ENCODE measurements around the gene CAMK2N2.

Gene CAMK2N2

DNA sequence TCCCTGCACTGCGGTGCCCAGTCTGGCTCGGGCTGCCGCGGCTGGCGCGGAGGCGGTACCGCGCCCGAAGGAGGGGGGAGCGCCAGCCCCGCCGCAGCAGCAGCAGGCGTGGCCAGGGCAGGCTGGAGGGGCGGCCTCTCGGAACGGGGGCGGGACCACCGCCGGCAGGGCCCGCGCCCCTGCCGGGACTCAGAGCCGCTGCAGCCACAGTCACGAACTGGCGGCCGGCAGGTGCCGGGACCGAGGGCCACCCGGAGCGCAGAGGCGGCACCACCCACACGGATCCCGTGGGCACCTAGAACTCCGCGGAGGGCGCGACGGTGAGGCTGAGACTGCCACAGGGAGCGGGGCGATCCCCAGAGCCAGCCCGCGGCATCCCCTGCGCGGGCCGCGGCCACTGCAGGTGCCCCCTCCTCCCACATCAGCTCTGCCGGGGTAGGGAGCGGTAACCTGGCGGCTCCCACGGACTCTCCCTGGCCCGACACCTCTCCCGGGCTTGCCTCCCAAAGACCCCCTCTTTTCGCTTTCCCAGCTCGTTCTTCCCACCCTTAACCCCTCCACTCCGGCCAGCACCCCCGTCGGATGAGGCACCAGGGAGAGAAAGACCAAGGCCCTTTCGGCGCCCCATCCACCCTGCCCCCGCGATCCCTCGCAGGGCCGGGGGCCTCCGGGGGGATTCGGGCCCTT lies 31.8 kb downstream of the CAMK2N2 start, which contains the start of gene VWA5B2:
VWA5B2 (plus strand) TSS at position 192 of the 687 bp plus-strand sequence. CDS start 944 bp downstream, outside the sequence.
- Histone ChIP-seq H3K4me1 (ENCODE audit: insufficient read depth, low read length) (no peaks in the 10 kb centered on the region), H3K9ac (ENCODE audit: low read depth, low read length) (peak within 1 kb of the TSS; percentile 50; the same call in 1 of the 2 replicates), H3K36me3 (ENCODE audit: insufficient read depth, low read length) (no peaks in the 10 kb centered on the region), H3K9me3 (ENCODE audit: control insufficient read depth, insufficient read depth, low read length) (no peaks in the 10 kb centered on the region)

DNA sequence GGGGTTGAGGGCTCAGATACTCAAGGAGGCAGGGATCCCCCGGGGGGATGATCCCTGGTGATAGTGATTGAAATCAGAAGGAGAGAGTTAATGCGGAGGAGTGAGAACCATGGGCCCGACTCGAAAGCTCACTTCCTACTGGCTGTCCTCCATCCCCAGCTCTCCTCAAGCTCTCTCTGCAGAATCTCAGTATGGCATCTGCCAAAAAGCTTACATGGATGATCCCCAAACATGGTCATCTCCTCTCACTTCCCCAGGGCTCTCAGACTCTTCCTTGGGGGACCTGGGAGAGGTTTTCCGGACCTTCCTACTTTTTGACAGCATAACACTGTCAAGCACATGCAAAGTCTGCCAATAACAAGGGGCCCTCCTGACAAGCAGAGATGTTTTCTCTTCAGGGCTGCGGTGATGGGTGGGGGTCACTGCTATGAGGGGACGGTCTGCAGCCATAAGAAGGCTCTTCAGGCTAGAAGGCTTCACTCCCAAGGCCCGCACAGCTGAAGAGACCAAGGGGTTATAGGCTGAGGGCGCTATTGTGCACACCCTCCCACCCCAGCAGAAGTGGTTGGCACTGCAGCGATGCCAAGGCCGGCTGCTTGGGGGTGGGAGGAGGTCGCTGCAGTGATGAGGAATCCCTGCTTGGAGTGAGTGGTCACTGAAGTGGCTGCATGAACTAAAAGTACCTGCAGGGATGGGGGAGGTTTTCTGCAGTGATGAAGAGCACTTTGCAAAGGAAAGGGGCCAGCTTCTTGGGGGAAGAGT lies 32.8 kb downstream of the CAMK2N2 start:
- Histone ChIP-seq H3K4me1 (ENCODE audit: insufficient read depth, low read length) (no peaks in the 10 kb centered on the region), H3K36me3 (ENCODE audit: insufficient read depth, low read length) (no peaks in the 10 kb centered on the region), H3K9me3 (ENCODE audit: control insufficient read depth, insufficient read depth, low read length) (no peaks in the 10 kb centered on the region), H3K9ac (ENCODE audit: low read depth, low read length) (peak overlapping the region; percentile 50; the same call in 1 of the 2 replicates)

- Histone ChIP-seq H3K36me3 (ENCODE audit: insufficient read depth, low read length) (no peaks in the 10 kb centered on the region), H3K9ac (ENCODE audit: low read depth, low read length) (no peak overlapping the region), H3K4me1 (ENCODE audit: insufficient read depth, low read length) (no peaks in the 10 kb centered on the region), H3K9me3 (ENCODE audit: control insufficient read depth, insufficient read depth, low read length) (no peaks in the 10 kb centered on the region)
Measured at GRCh38 chr3:184227481-184227935, 33.8 kb downstream of the CAMK2N2 start.

DNA sequence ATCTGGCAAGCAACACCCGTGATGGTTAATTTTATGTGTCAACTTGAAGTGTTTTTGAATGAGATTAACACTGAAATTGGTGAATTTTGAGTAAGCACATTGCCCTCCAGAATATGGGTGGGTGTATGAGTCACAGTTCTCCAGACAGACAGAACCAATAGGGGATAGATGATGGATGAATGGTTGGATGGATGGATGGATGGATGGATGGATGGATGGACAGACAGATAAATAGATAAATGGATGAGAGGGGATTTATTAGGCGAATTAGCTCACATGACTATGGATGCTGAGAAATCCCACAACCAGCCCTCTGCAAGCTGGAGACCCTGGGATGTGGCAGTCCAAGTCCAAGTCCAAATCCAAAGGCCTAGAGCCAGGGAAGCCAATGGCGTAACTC lies 37.4 kb downstream of the CAMK2N2 start:
- Histone ChIP-seq H3K4me1 (ENCODE audit: insufficient read depth, low read length) (no peaks in the 10 kb centered on the region), H3K9me3 (ENCODE audit: control insufficient read depth, insufficient read depth, low read length) (no peaks in the 10 kb centered on the region), H3K9ac (ENCODE audit: low read depth, low read length) (no peak overlapping the region), H3K36me3 (ENCODE audit: insufficient read depth, low read length) (no peaks in the 10 kb centered on the region)

- Histone ChIP-seq H3K9ac (ENCODE audit: low read depth, low read length) (no peak overlapping the region), H3K36me3 (ENCODE audit: insufficient read depth, low read length) (no peaks in the 10 kb centered on the region), H3K4me1 (ENCODE audit: insufficient read depth, low read length) (no peaks in the 10 kb centered on the region), H3K9me3 (ENCODE audit: control insufficient read depth, insufficient read depth, low read length) (no peaks in the 10 kb centered on the region)
Measured at GRCh38 chr3:184222521-184222920, 38.8 kb downstream of the CAMK2N2 start.

- H3K36me3 ChIP-seq (ENCODE audit: insufficient read depth, low read length): no peaks in the 10 kb centered on the region
- H3K9ac ChIP-seq (ENCODE audit: low read depth, low read length): no peak overlapping the region
- H3K4me1 ChIP-seq (ENCODE audit: insufficient read depth, low read length): no peaks in the 10 kb centered on the region
- H3K9me3 ChIP-seq (ENCODE audit: control insufficient read depth, insufficient read depth, low read length): no peaks in the 10 kb centered on the region
Measured at GRCh38 chr3:184218814-184219213, 42.5 kb downstream of the CAMK2N2 start.

GRCh38 chr3:184211718-184212117 lies 49.6 kb downstream of the CAMK2N2 start:
- Histone ChIP-seq H3K36me3 (ENCODE audit: insufficient read depth, low read length) (no peaks in the 10 kb centered on the region), H3K9me3 (ENCODE audit: control insufficient read depth, insufficient read depth, low read length) (no peaks in the 10 kb centered on the region), H3K9ac (ENCODE audit: low read depth, low read length) (no peak overlapping the region), H3K4me1 (ENCODE audit: insufficient read depth, low read length) (no peaks in the 10 kb centered on the region)

- Histone ChIP-seq H3K9me3 (ENCODE audit: control insufficient read depth, insufficient read depth, low read length) (no peaks in the 10 kb centered on the region), H3K9ac (ENCODE audit: low read depth, low read length) (no peak overlapping the region), H3K4me1 (ENCODE audit: insufficient read depth, low read length) (no peaks in the 10 kb centered on the region), H3K36me3 (ENCODE audit: insufficient read depth, low read length) (no peaks in the 10 kb centered on the region)
Measured at GRCh38 chr3:184211297-184211696, 50.1 kb downstream of the CAMK2N2 start.
